K562 (cell line): ENCODE data around the gene TM4SF5. TPM values are rescaled to one million over a fixed set of nuclear protein-coding genes. Genes with fewer than 3 reads are reported as not detected.

Source experiments
- ATAC-seq: fragments of 200-7000 bp; cut with Tn5 transposase; 3 replicates; pipeline ENCODE4 v1.9.1; 2020; ENCODE audit warnings: moderate library complexity
- BruUV-seq: library from RNA; stranded (reverse); fragments of 400-500 nt; replicated peaks from 2 replicates; lab custom pipeline; 2021; lab: Mats Ljungman, UMichigan
- CTCF ChIA-PET: fragments of 300-600 bp; formaldehyde crosslinking; extraction: SDS; loops from one replicate; lab custom pipeline; 2021; ENCODE audit warnings: low intra/inter-chr PET ratio; lab: Yijun Ruan, JAX
- POLR2A ChIA-PET: fragments of 300-600, 350-650 bp; sonication (Branson Sonifier 250); formaldehyde crosslinking; extraction: SDS; loops from one replicate; lab custom pipeline; 2021; ENCODE audit warnings: antibody characterized with exemption, inconsistent platforms; lab: Yijun Ruan, JAX
- DNase-seq, 4 experiments: peaks; one replicate each; pipeline versions ENCODE4 v3.0.0 to v3.0.0-alpha.2; 2011 to 2018; ENCODE audit warnings: low spot score in 3 of 4, mixed read lengths in 3 of 4; ENCODE audit errors: extremely low read depth in 1 of 4
- FAIRE-seq: peaks from 2 replicates; lab custom pipeline; 2011; peaks lifted over from hg19 to GRCh38; lab: Jason Lieb, UNC
- H2AFZ ChIP-seq: 2 replicates; pipeline ENCODE4 v1.6.0; 2011; ENCODE audit warnings: low read depth, low read length, control low read depth, inconsistent platforms
- H3K27ac ChIP-seq: fragments of 200-600 bp; 3 replicates; pipeline ENCODE4 v1.8.0; 2011; ENCODE audit warnings: low read depth, mild to moderate bottlenecking, control low read depth, inconsistent platforms, low read length, moderate library complexity, mixed read lengths; ENCODE audit errors: extremely low read depth
- H3K27me3 ChIP-seq, 2 experiments: fragments of 300-600 bp in 1 of 2; 2 replicates in 1 of 2; 3 replicates in 1 of 2; pipeline versions ENCODE4 v1.6.0 to v1.8.0; 2011; ENCODE audit warnings: inconsistent platforms in 2 of 2, low read length in 2 of 2, mild to moderate bottlenecking in 1 of 2, mixed read lengths in 1 of 2, moderate library complexity in 1 of 2; ENCODE audit not compliant: control insufficient read depth in 2 of 2, insufficient read depth in 2 of 2
- H3K36me3 ChIP-seq: fragments of 300-600 bp; 3 replicates; pipeline ENCODE4 v1.8.0; 2011; ENCODE audit warnings: mild to moderate bottlenecking, low read length, inconsistent platforms; ENCODE audit not compliant: control insufficient read depth, insufficient read depth
- H3K4me1 ChIP-seq, 2 experiments: fragments of 200-600 bp in 1 of 2; replicated peaks in 1 of 2; 2 replicates in 1 of 2; 3 replicates in 1 of 2; pipeline versions ENCODE4 v1.5.1 to v1.8.0; 2011; ENCODE audit warnings: inconsistent platforms in 2 of 2, low read length in 2 of 2, mild to moderate bottlenecking in 1 of 2, mixed read lengths in 1 of 2, moderate library complexity in 1 of 2; ENCODE audit not compliant: control insufficient read depth in 2 of 2, insufficient read depth in 2 of 2
- H3K4me2 ChIP-seq: 2 replicates; pipeline ENCODE4 v1.6.1; 2011; ENCODE audit warnings: low read length, control low read depth, inconsistent platforms, mixed read lengths; ENCODE audit not compliant: insufficient read depth
- H3K4me3 ChIP-seq: fragments of 200-600 bp; sonication (generic), shearing (Covaris generic); 2 replicates; pipeline ENCODE4 v1.5.1; 2016; ENCODE audit warnings: control low read depth, inconsistent platforms
- H3K79me2 ChIP-seq: fragments of 200-600 bp; 3 replicates; pipeline ENCODE4 v1.8.0; 2011; ENCODE audit warnings: low read length, inconsistent platforms; ENCODE audit not compliant: control insufficient read depth, insufficient read depth
- H3K9ac ChIP-seq, 2 experiments: 2 replicates each; pipeline versions ENCODE4 v1.6.0 to v1.6.1; 2011; ENCODE audit warnings: low read depth in 2 of 2, low read length in 2 of 2, control low read depth in 1 of 2, inconsistent platforms in 1 of 2, mild to moderate bottlenecking in 1 of 2, mixed read lengths in 1 of 2; ENCODE audit not compliant: insufficient read depth in 1 of 2
- H3K9me1 ChIP-seq: one replicate; pipeline ENCODE4 v1.6.0; 2011; ENCODE audit warnings: inconsistent platforms, mild to moderate bottlenecking, low read length, moderate library complexity; ENCODE audit not compliant: control insufficient read depth, insufficient read depth
- H3K9me3 ChIP-seq: replicated peaks from 2 replicates; pipeline ENCODE4 v1.5.1; 2011; ENCODE audit warnings: low read depth, low read length, inconsistent platforms; ENCODE audit not compliant: control insufficient read depth, insufficient read depth
- H4K20me1 ChIP-seq: replicated peaks from 2 replicates; pipeline ENCODE4 v1.6.1; 2011; ENCODE audit warnings: low read length, inconsistent platforms, mixed read lengths; ENCODE audit not compliant: control insufficient read depth, insufficient read depth
- BRF1 ChIP-seq: IDR thresholded peaks from 3 replicates; pipeline ENCODE4 v1.6.1; 2011; ENCODE audit warnings: borderline replicate concordance, mild to moderate bottlenecking; ENCODE audit not compliant: insufficient read length; ENCODE audit errors: extremely low read depth
- CBX1 ChIP-seq: sonication (generic); IDR thresholded peaks from 2 replicates; pipeline ENCODE4 v1.6.1; 2016; ENCODE audit warnings: antibody characterized with exemption, low read depth, mild to moderate bottlenecking
- CBX2 ChIP-seq: fragments of 200-600 bp; sonication (generic); IDR thresholded peaks from one replicate; pipeline ENCODE4 v1.6.1; 2012; ENCODE audit warnings: mild to moderate bottlenecking, low read length, inconsistent platforms; ENCODE audit not compliant: insufficient read depth, poor library complexity, severe bottlenecking
- DACH1 ChIP-seq: fragments of 450-650 bp; IDR thresholded peaks from 2 replicates; pipeline ENCODE4 v1.6.1; 2018; ENCODE audit not compliant: partially characterized antibody
- DMBX1 ChIP-seq: fragments of 250-450 bp; sonication (Bioruptor Pico); IDR thresholded peaks from 2 replicates; pipeline ENCODE4 v1.8.0; 2022; ENCODE audit warnings: inconsistent platforms, mild to moderate bottlenecking, moderate library complexity, borderline replicate concordance
- ERF ChIP-seq: fragments of 450-650 bp; formaldehyde crosslinking; IDR thresholded peaks from 2 replicates; pipeline ENCODE4 v1.4.0; 2020; ENCODE audit warnings: mild to moderate bottlenecking, mixed read lengths
- HMGXB4 ChIP-seq: sonication (generic); formaldehyde crosslinking; IDR thresholded peaks from 2 replicates; pipeline ENCODE4 v1.8.1; 2023; ENCODE audit warnings: mild to moderate bottlenecking, missing genetic modification reagents
- NCOR1 ChIP-seq: fragments of 450-650 bp; IDR thresholded peaks from 2 replicates; pipeline ENCODE4 v1.6.1; 2016; ENCODE audit warnings: mild to moderate bottlenecking, moderate library complexity
- XRCC3 ChIP-seq: fragments of 450-650 bp; IDR thresholded peaks from 2 replicates; pipeline ENCODE4 v1.6.1; 2017; ENCODE audit warnings: mild to moderate bottlenecking, moderate library complexity
- ZKSCAN3 ChIP-seq: fragments of 250-450 bp; sonication (Bioruptor Pico); IDR thresholded peaks from 2 replicates; pipeline ENCODE4 v1.4.0; 2020
- ZNF668 ChIP-seq: fragments of 250-450 bp; sonication (Bioruptor Pico); IDR thresholded peaks from 2 replicates; pipeline ENCODE4 v1.8.0; 2022; ENCODE audit warnings: mild to moderate bottlenecking, inconsistent platforms
- WGBS: fragments of 100-300 bp; shearing (Covaris generic); methylation state at CpG from one replicate; pipeline ENCODE4 v1.1.6; 2016; ENCODE audit warnings: low coverage, mixed read lengths; ENCODE audit not compliant: insufficient coverage; ENCODE audit errors: missing lambda C conversion rate; 5-methylcytosine and 5-hydroxymethylcytosine counted together
- in situ Hi-C: fragments of 300-500 bp; cut with MboI; formaldehyde crosslinking; loops from 4 replicates; pipeline ENCODE4 v1.15.0; 2018; ENCODE audit warnings: inconsistent platforms, mixed read lengths
- intact Hi-C: fragments of 100-400 bp; cut with micrococcal nuclease; formaldehyde crosslinking; loops from 2 replicates; pipeline ENCODE4 v1.14.2; 2022
- polyA plus RNA-seq, 8 experiments: library from polyadenylated mRNA; depleted of rRNA in 4 of 8; stranded (reverse) in 5 of 8; unstranded in 3 of 8; fragments of >200 nt; fragmentation: Nextera tagmentation in 2 of 8; fragmentation: Illumina TruSeq in 1 of 8; extraction: Ambion mirVana in 2 of 8; extraction: Trizol in 1 of 8; gene quantifications; 2 replicates each; pipeline versions ENCODE4 v1.2.1 to v1.2.3, GENCODE V29; 2011 to 2014; ENCODE audit warnings: inconsistent platforms in 1 of 8, missing spikeins in 1 of 8
- total RNA-seq, 7 experiments: library from RNA; depleted of rRNA in 6 of 7; stranded (reverse); fragments of >200 nt in 6 of 7; fragmentation: Illumina TruSeq in 2 of 7; extraction: Trizol in 2 of 7; gene quantifications; 2 replicates each; pipeline versions ENCODE4 v1.2.1 to v1.2.3, GENCODE V29; 2011 to 2021; ENCODE audit warnings: low replicate concordance in 1 of 7
- TF ChIP-seq, protein P1 (sequence below): fragments of 450-650 bp; IDR thresholded peaks from 2 replicates; pipeline ENCODE4 v1.6.1; 2017; ENCODE audit warnings: antibody characterized with exemption, mild to moderate bottlenecking
- TF ChIP-seq, protein P2 (sequence below): fragments of 450-650 bp; formaldehyde crosslinking; IDR thresholded peaks from 2 replicates; pipeline ENCODE4 v1.4.0; 2020; ENCODE audit warnings: mild to moderate bottlenecking, moderate library complexity
- TF ChIP-seq, protein P3 (sequence below): sonication (generic); formaldehyde crosslinking; IDR thresholded peaks from 2 replicates; pipeline ENCODE4 v1.8.0; 2022; ENCODE audit warnings: mild to moderate bottlenecking, missing genetic modification reagents

TM4SF5 gene
- total and polyA plus RNA-seq, 9 of the 15 experiments (the other 6 are each of a cell fraction or from before 2014, with no cell fraction given), result not detected

- FAIRE-seq (no peak), DNase-seq (no peak), ATAC-seq (no peak)
- Histone ChIP-seq H3K27ac (no peak overlapping the region), H3K4me3 (no peak overlapping the region), H3K9me3 (no peaks in the 10 kb centered on the region), H3K9me1 (no peaks in the 10 kb centered on the region), H4K20me1 (no peaks in the 10 kb centered on the region), H2AFZ (no peak overlapping the region), H3K27me3 (peaks cover 13 to 24% of the 10 kb centered on the region in 2 experiments), H3K9ac (no peak overlapping the region), H3K36me3 (no peaks in the 10 kb centered on the region), H3K4me2 (no peak overlapping the region), H3K79me2 (no peaks in the 10 kb centered on the region), H3K4me1 (no peaks in the 10 kb centered on the region)
- in situ Hi-C loops (no loop called here), intact Hi-C loops (no loop called here)
- CTCF ChIA-PET, result no interaction called here
- POLR2A ChIA-PET, result interaction anchor here (1.1 kb wide), 1 partner anchor 24 kb away, joined by 5 read pairs; no protein-coding TSS in a partner anchor
- no TSS peak for BruUV-seq
- 10% methylated on average over 6 of the region's 6 CpGs for WGBS
- TF ChIP-seq DMBX1 (CRISPR knock-in tag) (no peak), HMGXB4 (CRISPR knock-in tag) (no peak), NCOR1 (no peak), BRF1 (no peak), ZKSCAN3 (no peak), CBX2 (no peak), CBX1 (no peak), XRCC3 (no peak), ERF (no peak), DACH1 (no peak), ZNF668 (CRISPR knock-in tag) (no peak)
- TF ChIP-seq, protein P1, sequence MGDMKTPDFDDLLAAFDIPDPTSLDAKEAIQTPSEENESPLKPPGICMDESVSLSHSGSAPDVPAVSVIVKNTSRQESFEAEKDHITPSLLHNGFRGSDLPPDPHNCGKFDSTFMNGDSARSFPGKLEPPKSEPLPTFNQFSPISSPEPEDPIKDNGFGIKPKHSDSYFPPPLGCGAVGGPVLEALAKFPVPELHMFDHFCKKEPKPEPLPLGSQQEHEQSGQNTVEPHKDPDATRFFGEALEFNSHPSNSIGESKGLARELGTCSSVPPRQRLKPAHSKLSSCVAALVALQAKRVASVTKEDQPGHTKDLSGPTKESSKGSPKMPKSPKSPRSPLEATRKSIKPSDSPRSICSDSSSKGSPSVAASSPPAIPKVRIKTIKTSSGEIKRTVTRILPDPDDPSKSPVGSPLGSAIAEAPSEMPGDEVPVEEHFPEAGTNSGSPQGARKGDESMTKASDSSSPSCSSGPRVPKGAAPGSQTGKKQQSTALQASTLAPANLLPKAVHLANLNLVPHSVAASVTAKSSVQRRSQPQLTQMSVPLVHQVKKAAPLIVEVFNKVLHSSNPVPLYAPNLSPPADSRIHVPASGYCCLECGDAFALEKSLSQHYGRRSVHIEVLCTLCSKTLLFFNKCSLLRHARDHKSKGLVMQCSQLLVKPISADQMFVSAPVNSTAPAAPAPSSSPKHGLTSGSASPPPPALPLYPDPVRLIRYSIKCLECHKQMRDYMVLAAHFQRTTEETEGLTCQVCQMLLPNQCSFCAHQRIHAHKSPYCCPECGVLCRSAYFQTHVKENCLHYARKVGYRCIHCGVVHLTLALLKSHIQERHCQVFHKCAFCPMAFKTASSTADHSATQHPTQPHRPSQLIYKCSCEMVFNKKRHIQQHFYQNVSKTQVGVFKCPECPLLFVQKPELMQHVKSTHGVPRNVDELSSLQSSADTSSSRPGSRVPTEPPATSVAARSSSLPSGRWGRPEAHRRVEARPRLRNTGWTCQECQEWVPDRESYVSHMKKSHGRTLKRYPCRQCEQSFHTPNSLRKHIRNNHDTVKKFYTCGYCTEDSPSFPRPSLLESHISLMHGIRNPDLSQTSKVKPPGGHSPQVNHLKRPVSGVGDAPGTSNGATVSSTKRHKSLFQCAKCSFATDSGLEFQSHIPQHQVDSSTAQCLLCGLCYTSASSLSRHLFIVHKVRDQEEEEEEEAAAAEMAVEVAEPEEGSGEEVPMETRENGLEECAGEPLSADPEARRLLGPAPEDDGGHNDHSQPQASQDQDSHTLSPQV, result no peak
- TF ChIP-seq, protein P2, sequence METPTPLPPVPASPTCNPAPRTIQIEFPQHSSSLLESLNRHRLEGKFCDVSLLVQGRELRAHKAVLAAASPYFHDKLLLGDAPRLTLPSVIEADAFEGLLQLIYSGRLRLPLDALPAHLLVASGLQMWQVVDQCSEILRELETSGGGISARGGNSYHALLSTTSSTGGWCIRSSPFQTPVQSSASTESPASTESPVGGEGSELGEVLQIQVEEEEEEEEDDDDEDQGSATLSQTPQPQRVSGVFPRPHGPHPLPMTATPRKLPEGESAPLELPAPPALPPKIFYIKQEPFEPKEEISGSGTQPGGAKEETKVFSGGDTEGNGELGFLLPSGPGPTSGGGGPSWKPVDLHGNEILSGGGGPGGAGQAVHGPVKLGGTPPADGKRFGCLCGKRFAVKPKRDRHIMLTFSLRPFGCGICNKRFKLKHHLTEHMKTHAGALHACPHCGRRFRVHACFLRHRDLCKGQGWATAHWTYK (CRISPR knock-in tag), result no peak
- TF ChIP-seq, protein P3, sequence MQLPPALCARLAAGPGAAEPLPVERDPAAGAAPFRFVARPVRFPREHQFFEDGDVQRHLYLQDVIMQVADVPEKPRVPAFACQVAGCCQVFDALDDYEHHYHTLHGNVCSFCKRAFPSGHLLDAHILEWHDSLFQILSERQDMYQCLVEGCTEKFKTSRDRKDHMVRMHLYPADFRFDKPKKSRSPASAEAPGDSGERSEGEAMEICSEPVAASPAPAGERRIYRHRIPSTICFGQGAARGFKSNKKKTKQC (CRISPR knock-in tag), result no peak
Measured at GRCh38 chr17:4768298-4768697, 3.4 kb upstream of the TM4SF5 start.
